ENCODE results near the gene CDCA4. TPM values are rescaled to one million over a fixed set of nuclear protein-coding genes. Genes with fewer than 3 reads are reported as not detected.

Gene CDCA4
- 30.9 TPM for polyA plus RNA-seq (2012; ENCODE audit: insufficient read length, low read depth)

DNA sequence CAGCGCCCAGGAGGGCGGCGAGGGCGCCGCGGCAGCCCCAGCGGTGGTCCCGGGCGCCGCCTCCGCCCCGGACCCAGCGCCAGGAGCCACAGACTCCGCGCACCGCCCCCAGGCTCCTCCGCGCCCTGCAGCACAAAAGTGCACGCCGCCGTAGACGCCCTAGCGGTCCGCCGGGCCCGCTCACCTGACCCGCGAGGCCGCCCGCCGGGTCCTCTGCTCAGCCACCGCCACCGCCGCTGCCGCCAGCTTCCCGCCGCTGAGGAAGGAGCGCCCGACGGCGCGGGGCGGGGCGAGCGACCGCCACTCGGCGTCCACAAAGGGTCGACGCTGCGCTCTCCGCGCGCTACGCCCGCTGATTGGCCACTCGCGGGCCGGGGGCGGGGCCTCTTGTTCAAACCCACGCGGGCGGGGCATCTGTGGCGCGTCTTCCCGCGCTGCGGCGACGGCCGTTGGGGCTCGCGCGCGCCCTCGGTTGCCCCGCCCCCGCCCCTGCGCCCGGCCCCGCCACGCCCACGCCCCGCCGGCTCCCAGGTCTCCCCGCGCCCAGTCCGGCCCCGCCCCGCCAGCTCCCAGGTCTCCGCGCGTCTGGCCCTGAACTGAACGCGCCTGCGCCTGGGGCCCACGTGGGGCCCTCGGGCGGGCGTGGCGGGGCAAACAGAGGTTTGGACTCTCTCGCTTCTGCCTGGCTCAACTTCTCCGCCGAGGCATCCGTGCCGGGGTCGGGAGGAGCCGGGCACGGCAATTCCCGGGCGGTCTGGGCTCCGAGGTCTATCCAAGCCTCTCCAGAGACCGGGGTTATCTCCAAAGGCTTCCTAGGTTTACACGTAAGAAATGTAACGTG, at the start of gene CDCA4:
CDCA4 (minus strand) TSS at position 269 of the 841 bp plus-strand sequence. CDS start 9,154 bp downstream, outside the sequence.
- TF ChIP-seq POLR2AphosphoS5 (IDR thresholded peaks at IDR 0.05; ENCODE audit: low read depth, low read length) (peak; percentile 57), TAF1 (IDR thresholded peaks at IDR 0.05; ENCODE audit: borderline replicate concordance, insufficient read depth, low read length) (no peak), SIN3A (IDR thresholded peaks at IDR 0.05; ENCODE audit: borderline replicate concordance, insufficient read depth, low read length) (no peak), FOXP2 (optimal IDR thresholded peaks at IDR 0.05; ENCODE audit: borderline replicate concordance, extremely low read depth, extremely low read length, insufficient read depth) (peak; percentile 70)
- TF ChIP-seq, protein P1, sequence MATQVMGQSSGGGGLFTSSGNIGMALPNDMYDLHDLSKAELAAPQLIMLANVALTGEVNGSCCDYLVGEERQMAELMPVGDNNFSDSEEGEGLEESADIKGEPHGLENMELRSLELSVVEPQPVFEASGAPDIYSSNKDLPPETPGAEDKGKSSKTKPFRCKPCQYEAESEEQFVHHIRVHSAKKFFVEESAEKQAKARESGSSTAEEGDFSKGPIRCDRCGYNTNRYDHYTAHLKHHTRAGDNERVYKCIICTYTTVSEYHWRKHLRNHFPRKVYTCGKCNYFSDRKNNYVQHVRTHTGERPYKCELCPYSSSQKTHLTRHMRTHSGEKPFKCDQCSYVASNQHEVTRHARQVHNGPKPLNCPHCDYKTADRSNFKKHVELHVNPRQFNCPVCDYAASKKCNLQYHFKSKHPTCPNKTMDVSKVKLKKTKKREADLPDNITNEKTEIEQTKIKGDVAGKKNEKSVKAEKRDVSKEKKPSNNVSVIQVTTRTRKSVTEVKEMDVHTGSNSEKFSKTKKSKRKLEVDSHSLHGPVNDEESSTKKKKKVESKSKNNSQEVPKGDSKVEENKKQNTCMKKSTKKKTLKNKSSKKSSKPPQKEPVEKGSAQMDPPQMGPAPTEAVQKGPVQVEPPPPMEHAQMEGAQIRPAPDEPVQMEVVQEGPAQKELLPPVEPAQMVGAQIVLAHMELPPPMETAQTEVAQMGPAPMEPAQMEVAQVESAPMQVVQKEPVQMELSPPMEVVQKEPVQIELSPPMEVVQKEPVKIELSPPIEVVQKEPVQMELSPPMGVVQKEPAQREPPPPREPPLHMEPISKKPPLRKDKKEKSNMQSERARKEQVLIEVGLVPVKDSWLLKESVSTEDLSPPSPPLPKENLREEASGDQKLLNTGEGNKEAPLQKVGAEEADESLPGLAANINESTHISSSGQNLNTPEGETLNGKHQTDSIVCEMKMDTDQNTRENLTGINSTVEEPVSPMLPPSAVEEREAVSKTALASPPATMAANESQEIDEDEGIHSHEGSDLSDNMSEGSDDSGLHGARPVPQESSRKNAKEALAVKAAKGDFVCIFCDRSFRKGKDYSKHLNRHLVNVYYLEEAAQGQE (IDR thresholded peaks at IDR 0.05; ENCODE audit: insufficient read depth in 1 of 2, low read depth in 2 of 2, low read length in 2 of 2): no peak

DNA sequence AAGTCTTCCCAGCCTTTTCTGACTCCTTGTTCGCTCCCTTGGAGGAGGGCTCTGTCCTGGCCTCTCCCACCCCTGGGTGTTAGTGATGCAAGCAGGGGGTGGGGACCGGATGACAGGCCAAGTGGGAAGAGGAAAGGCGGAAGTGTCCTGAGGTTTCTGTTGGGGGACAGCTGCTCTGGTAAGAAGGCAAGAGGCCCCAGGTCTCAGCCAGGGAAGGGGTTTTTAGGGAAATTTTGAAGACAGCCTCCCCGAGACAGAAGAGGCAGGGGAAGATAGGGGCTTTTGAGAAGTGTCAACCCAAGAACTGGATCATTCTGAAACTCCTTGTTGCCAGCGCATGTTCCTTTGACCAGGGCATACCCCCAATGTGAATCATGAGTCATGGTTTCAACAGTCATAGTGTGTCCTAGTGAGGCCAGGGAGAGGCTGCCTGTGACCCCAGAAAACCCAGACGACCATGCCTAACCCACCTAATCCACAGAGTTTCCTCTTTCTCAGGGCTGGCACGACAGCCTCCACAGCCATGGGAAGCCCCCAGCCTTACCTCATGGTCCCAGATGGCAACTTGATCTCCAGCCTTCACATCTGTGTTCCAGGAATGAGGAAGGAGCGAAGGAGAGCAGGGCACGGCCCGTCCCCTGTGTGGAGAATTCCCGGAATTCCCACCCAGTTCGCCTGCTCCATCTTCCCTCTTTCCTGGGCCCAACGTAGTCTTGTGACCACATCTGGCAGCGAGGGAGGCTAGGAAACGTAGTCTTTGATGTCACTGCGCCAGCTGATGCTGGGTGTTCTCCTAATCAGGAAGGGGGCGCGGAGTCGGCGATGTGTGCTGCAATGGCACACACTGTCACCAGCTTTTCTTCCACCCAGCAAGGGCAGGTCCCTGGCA, 49.2 kb upstream of the CDCA4 start:
- TF ChIP-seq FOXP2 (optimal IDR thresholded peaks at IDR 0.05; ENCODE audit: borderline replicate concordance, extremely low read depth, extremely low read length, insufficient read depth) (no peak), SIN3A (IDR thresholded peaks at IDR 0.05; ENCODE audit: borderline replicate concordance, insufficient read depth, low read length) (no peak), POLR2AphosphoS5 (IDR thresholded peaks at IDR 0.05; ENCODE audit: low read depth, low read length) (no peak), TAF1 (IDR thresholded peaks at IDR 0.05; ENCODE audit: borderline replicate concordance, insufficient read depth, low read length) (no peak)
- TF ChIP-seq, protein P1 (IDR thresholded peaks at IDR 0.05; ENCODE audit: insufficient read depth in 1 of 2, low read depth in 2 of 2, low read length in 2 of 2): no peak

DNA sequence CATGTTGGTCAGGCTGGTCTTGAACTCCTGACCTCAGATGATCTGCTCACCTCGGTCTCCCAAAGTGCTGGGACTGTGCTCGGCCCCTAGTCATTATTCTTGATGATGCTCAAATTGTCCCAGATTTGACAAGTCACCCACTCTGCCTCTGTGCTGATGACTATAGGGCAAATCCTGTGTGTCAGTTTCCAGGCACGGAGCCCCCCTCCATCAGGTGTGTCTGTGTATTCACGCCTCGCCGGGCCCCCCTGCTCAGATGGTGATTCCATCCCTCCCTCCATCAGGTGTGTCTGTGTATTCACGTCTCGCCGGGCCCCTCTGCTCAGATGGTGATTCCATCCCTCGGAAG, 48.6 kb upstream of the CDCA4 start:
- TF ChIP-seq POLR2AphosphoS5 (IDR thresholded peaks at IDR 0.05; ENCODE audit: low read depth, low read length) (no peak), FOXP2 (optimal IDR thresholded peaks at IDR 0.05; ENCODE audit: borderline replicate concordance, extremely low read depth, extremely low read length, insufficient read depth) (no peak), SIN3A (IDR thresholded peaks at IDR 0.05; ENCODE audit: borderline replicate concordance, insufficient read depth, low read length) (no peak), TAF1 (IDR thresholded peaks at IDR 0.05; ENCODE audit: borderline replicate concordance, insufficient read depth, low read length) (no peak)
- TF ChIP-seq, protein P1 (IDR thresholded peaks at IDR 0.05; ENCODE audit: insufficient read depth in 1 of 2, low read depth in 2 of 2, low read length in 2 of 2): no peak

DNA sequence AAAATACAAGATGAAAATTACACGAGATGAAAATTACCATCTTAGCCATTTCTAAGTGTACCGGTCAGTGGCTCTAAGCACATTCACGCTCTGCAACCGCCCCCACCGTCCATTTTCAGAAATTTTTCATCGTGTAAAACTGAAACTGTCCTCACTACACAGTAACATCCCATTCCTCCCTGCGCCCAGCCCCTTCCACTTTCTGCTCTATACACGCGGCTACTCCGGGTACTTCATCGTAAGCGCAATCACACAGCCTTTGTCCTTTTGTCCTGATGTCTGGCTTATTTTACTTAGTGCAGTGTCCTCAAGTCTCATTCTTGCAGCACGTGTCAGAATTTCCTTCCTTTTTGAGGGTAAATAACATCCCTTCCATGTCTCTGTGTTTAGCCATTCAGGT, 47.9 kb upstream of the CDCA4 start:
- no peak for TF ChIP-seq TAF1 (IDR thresholded peaks at IDR 0.05; ENCODE audit: borderline replicate concordance, insufficient read depth, low read length)

DNA sequence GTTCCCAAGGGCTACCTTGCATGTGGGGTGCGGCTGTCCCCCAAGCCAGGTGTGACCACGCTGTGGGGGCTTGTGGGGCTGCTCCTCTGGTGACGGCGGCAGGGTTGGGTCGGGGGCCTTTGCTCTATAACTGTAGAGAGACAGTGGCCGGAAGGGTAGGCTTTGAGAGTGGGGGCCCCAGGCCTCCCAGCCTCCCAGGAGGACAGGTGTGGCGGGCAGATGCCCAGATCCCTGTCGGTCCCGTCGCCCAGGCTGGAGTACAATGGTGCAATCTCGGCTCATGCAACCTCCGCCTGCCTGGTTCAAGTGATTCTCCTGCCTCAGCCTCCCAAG, 47.1 kb upstream of the CDCA4 start:
- TF ChIP-seq FOXP2 (optimal IDR thresholded peaks at IDR 0.05; ENCODE audit: borderline replicate concordance, extremely low read depth, extremely low read length, insufficient read depth) (no peak), TAF1 (IDR thresholded peaks at IDR 0.05; ENCODE audit: borderline replicate concordance, insufficient read depth, low read length) (no peak), POLR2AphosphoS5 (IDR thresholded peaks at IDR 0.05; ENCODE audit: low read depth, low read length) (no peak), SIN3A (IDR thresholded peaks at IDR 0.05; ENCODE audit: borderline replicate concordance, insufficient read depth, low read length) (no peak)
- TF ChIP-seq, protein P1 (IDR thresholded peaks at IDR 0.05; ENCODE audit: insufficient read depth in 1 of 2, low read depth in 2 of 2, low read length in 2 of 2): no peak
